Smooth muscle cell (in vitro differentiated cells): ENCODE data around the gene MICAL3. TPM values are rescaled to one million over a fixed set of nuclear protein-coding genes. Genes with fewer than 3 reads are reported as not detected.
A peak's percentile ranks its signal among the peaks of the same experiment; 100 is the strongest.

Source experiments
- DNase-seq: peaks from one replicate; lab custom pipeline; 2025; ENCODE audit not compliant: unreplicated experiment; lab: John Stamatoyannopoulos, UW
- H2AFZ ChIP-seq: fragments of 200-600 bp; sonication (generic); 2 replicates; pipeline ENCODE4 v1.6.0; 2016; ENCODE audit warnings: antibody characterized with exemption, low read depth, mild to moderate bottlenecking
- H3F3A ChIP-seq: fragments of 200-600 bp; sonication (generic); 2 replicates; pipeline ENCODE4 v1.6.0; 2017; ENCODE audit warnings: antibody characterized with exemption, low read depth
- H3K27ac ChIP-seq: fragments of 200-600 bp; sonication (generic); 2 replicates; pipeline ENCODE4 v1.5.1; 2016; ENCODE audit warnings: low read depth, mild to moderate bottlenecking
- H3K27me3 ChIP-seq: fragments of 200-600 bp; sonication (generic); 2 replicates; pipeline ENCODE4 v1.6.1; 2016; ENCODE audit warnings: low read depth, mild to moderate bottlenecking
- H3K36me3 ChIP-seq: fragments of 200-600 bp; sonication (generic); 2 replicates; pipeline ENCODE4 v1.5.1; 2016; ENCODE audit warnings: low read depth
- H3K4me1 ChIP-seq: fragments of 200-600 bp; sonication (generic); 2 replicates; pipeline ENCODE4 v1.5.1; 2016; ENCODE audit warnings: low read depth
- H3K4me2 ChIP-seq: fragments of 200-600 bp; sonication (generic); 2 replicates; pipeline ENCODE4 v1.6.0; 2016; ENCODE audit warnings: mild to moderate bottlenecking
- H3K4me3 ChIP-seq: fragments of 200-600 bp; sonication (generic); 2 replicates; pipeline ENCODE4 v1.5.1; 2016; ENCODE audit warnings: mild to moderate bottlenecking
- H3K79me2 ChIP-seq: fragments of 200-600 bp; sonication (generic); 2 replicates; pipeline ENCODE4 v1.6.0; 2016; ENCODE audit warnings: low read depth, mild to moderate bottlenecking
- H3K9ac ChIP-seq: fragments of 200-600 bp; sonication (generic); 2 replicates; pipeline ENCODE4 v1.6.0; 2016; ENCODE audit warnings: low read depth
- H3K9me3 ChIP-seq: fragments of 200-600 bp; sonication (generic); replicated peaks from 2 replicates; pipeline ENCODE4 v1.5.1; 2016; ENCODE audit warnings: low read depth
- H4K20me1 ChIP-seq: fragments of 200-600 bp; sonication (generic); 2 replicates; pipeline ENCODE4 v1.6.0; 2016; ENCODE audit warnings: low read depth
- WGBS: methylation state at CpG from one replicate; pipeline ENCODE4 v1.1.7; 2016; ENCODE audit warnings: low lambda C conversion rate; 5-methylcytosine and 5-hydroxymethylcytosine counted together
- polyA plus RNA-seq: library from polyadenylated mRNA; unstranded; fragments of >200 nt; fragmentation: Nextera tagmentation; extraction: Ambion mirVana; gene quantifications from 2 replicates; pipeline ENCODE4 v1.2.1, GENCODE V29; 2016
- total RNA-seq: library from RNA; depleted of rRNA; stranded (reverse); fragments of >200 nt; gene quantifications from 2 replicates; pipeline ENCODE4 v1.2.3, GENCODE V29; 2014
- TF ChIP-seq, protein P1 (sequence below): fragments of 200-600 bp; sonication (generic); IDR thresholded peaks from 2 replicates; pipeline ENCODE4 v1.5.1; 2017; ENCODE audit warnings: borderline replicate concordance, mild to moderate bottlenecking, antibody characterized with exemption; ENCODE audit not compliant: insufficient read depth, poor library complexity, severe bottlenecking

The MICAL3 gene
- total and polyA plus RNA-seq, 2 experiments from 2014 or later: 3.1 to 28.6 TPM

DNA sequence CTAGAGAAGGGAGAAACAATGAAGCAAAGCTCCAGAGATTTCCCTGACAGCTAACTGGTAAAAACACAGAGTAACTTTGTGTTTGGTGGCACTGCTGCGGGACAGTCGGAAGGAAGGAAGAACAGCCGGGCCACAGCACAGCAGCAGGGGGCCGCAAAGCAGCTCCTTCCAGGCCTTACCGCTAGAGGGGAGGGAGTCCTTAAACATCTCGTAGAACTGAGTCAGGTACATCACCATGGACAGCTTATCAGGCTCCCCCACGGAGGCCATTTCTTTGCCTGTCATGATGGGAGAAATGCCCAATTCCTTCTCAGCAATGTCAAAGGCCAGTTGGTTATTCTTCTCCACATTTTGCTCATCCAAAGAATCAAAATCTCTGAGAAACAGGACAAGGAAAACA is 135.5 kb downstream of the MICAL3 start:
- Histone ChIP-seq H3K4me1 (no peaks in the 10 kb centered on the region), H4K20me1 (no peaks in the 10 kb centered on the region), H3K27ac (no peak overlapping the region), H3K36me3 (peaks cover 9% of the 10 kb centered on the region), H3K4me2 (no peak overlapping the region), H3K9me3 (no peaks in the 10 kb centered on the region), H3K27me3 (no peaks in the 10 kb centered on the region), H3F3A (no peaks in the 10 kb centered on the region), H2AFZ (no peak overlapping the region), H3K4me3 (no peak overlapping the region), H3K9ac (no peak overlapping the region), H3K79me2 (no peaks in the 10 kb centered on the region)
- TF ChIP-seq, protein P1, sequence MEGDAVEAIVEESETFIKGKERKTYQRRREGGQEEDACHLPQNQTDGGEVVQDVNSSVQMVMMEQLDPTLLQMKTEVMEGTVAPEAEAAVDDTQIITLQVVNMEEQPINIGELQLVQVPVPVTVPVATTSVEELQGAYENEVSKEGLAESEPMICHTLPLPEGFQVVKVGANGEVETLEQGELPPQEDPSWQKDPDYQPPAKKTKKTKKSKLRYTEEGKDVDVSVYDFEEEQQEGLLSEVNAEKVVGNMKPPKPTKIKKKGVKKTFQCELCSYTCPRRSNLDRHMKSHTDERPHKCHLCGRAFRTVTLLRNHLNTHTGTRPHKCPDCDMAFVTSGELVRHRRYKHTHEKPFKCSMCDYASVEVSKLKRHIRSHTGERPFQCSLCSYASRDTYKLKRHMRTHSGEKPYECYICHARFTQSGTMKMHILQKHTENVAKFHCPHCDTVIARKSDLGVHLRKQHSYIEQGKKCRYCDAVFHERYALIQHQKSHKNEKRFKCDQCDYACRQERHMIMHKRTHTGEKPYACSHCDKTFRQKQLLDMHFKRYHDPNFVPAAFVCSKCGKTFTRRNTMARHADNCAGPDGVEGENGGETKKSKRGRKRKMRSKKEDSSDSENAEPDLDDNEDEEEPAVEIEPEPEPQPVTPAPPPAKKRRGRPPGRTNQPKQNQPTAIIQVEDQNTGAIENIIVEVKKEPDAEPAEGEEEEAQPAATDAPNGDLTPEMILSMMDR: peak; percentile 16
- WGBS: 71% methylated on average over 7 of the region's 7 CpGs
- DNase-seq: no peak

DNA sequence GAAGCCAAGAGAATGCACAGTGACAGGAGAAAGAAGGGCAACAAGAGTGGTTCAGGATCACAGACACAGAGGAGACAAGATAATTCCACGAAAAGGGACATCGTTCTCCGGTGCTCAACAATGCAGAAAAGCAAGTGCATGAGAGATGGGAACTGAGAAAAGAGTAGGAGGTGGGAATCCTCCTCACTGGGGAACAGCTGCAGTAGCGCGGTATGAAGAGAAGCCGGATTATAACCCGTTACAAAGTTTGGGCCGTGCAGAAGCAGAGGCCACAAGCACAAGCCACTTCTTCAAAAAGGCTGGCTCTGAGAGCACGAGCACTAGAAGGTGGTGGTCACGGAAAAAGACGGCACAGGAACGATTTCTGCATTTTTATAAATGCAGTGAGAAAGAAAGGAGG is 135.9 kb downstream of the MICAL3 start:
- Histone ChIP-seq H3K4me2 (no peak overlapping the region), H3K4me3 (no peak overlapping the region), H3K79me2 (no peaks in the 10 kb centered on the region), H3K27ac (no peak overlapping the region), H3K9me3 (no peaks in the 10 kb centered on the region), H3K36me3 (peaks cover 9% of the 10 kb centered on the region), H3K9ac (no peak overlapping the region), H3K4me1 (no peaks in the 10 kb centered on the region), H2AFZ (no peak overlapping the region), H3F3A (no peaks in the 10 kb centered on the region), H4K20me1 (no peaks in the 10 kb centered on the region), H3K27me3 (no peaks in the 10 kb centered on the region)
- TF ChIP-seq, protein P1: no peak
- no peak for DNase-seq
- WGBS: 92% methylated on average over 12 of the region's 12 CpGs

DNA sequence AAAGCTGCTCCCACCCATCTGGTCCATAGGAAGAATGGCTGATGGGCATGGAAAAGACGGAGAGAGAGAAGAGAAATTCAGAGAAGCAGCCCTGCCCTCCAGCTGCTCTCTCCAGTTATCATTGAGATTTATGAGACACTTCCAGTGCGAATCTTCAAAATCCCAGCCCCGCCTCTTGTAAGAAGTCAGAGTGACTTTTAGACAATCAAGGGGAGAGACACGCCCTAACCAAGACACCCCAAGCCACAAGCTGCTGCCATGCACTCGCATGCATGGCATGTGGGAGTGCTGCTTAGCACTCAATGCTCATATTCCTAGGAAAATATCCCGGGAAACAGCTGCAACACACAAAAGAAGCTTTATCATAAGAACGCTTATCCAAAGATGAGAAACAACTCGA is 139.5 kb downstream of the MICAL3 start:
- H3K36me3 ChIP-seq: no peaks in the 10 kb centered on the region

DNA sequence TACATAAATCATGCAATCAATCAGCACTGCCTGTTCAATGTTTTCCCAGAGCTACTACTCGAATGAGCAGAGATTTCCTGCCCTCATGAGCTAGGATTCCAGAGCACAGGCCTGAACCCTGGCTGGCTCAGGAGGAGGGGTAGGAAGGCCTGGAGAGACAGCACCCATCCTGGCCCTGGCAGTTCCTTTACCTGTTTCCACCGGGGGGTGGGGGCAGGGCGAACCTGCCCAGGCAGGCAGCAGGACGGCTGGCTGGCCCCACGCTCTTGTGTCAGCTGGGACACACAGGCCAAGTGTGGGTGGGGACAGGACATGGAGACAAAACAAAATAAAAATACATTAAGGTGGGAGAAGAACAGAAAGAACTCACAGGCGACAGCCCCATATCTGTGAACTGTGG is 140.3 kb downstream of the MICAL3 start:
- Histone ChIP-seq H3K9ac (no peak overlapping the region), H2AFZ (no peak overlapping the region), H3K27me3 (no peaks in the 10 kb centered on the region), H3K4me1 (no peaks in the 10 kb centered on the region), H3K9me3 (no peaks in the 10 kb centered on the region), H3F3A (no peaks in the 10 kb centered on the region), H3K4me3 (no peak overlapping the region), H3K79me2 (no peaks in the 10 kb centered on the region), H4K20me1 (no peaks in the 10 kb centered on the region), H3K4me2 (no peak overlapping the region), H3K36me3 (no peaks in the 10 kb centered on the region), H3K27ac (no peak overlapping the region)
- DNase-seq: no peak
- TF ChIP-seq, protein P1: no peak
- 76% methylated on average over 6 of the region's 6 CpGs for WGBS

More for the DNA sequence above, 139.5 kb downstream of the MICAL3 start:
- H3K4me1 ChIP-seq: no peaks in the 10 kb centered on the region
- H3K79me2 ChIP-seq: no peaks in the 10 kb centered on the region
- 82% methylated on average over 8 of the region's 8 CpGs for WGBS
- H3K4me2 ChIP-seq: no peak overlapping the region
- no peak overlapping the region for H3K27ac ChIP-seq
- TF ChIP-seq, protein P1: no peak
- no peaks in the 10 kb centered on the region for H3K27me3 ChIP-seq
- H3F3A ChIP-seq: no peaks in the 10 kb centered on the region
- H4K20me1 ChIP-seq: no peaks in the 10 kb centered on the region
- H2AFZ ChIP-seq: no peak overlapping the region
- no peaks in the 10 kb centered on the region for H3K9me3 ChIP-seq
- no peak overlapping the region for H3K9ac ChIP-seq
- no peak for DNase-seq
- no peak overlapping the region for H3K4me3 ChIP-seq
